Vagina (tissue), 2 donors: ENCODE data around the gene RUFY3. TPM values are rescaled to one million over a fixed set of nuclear protein-coding genes. Genes with fewer than 3 reads are reported as not detected.
"Not testable (repeated sequence)": the region's sequence is repeated elsewhere in the genome, so short reads cannot be mapped to it uniquely, and the experiment has no call there.

Experiments
- DNase-seq, 2 donors: peaks; one replicate each; pipeline ENCODE4 v3.0.0-alpha.2; 2017; ENCODE audit errors: extremely low spot score in 2 of 2
- H3K27ac ChIP-seq: fragments of 200-600 bp; sonication (generic); one replicate; pipeline ENCODE4 v1.5.1; 2019
- H3K27me3 ChIP-seq: fragments of 200-600 bp; sonication (generic); one replicate; pipeline ENCODE4 v1.5.1; 2019
- H3K36me3 ChIP-seq, 2 donors: fragments of 200-600 bp; sonication (generic); one replicate each; pipeline ENCODE4 v1.5.1; 2017 to 2019
- H3K4me1 ChIP-seq: fragments of 200-600 bp; sonication (generic); one replicate; pipeline ENCODE4 v1.5.1; 2019
- H3K4me3 ChIP-seq, 2 donors: fragments of 200-600 bp; sonication (generic); 1 replicate in 1 of 2; 2 replicates in 1 of 2; pipeline ENCODE4 v1.5.1; 2016 to 2019
- H3K9me3 ChIP-seq: fragments of 200-600 bp; sonication (generic); one replicate; pipeline ENCODE4 v1.5.1; 2019
- CTCF ChIP-seq, 3 experiments: fragments of 450-650 bp in 2 of 3; fragments of 200-600 bp in 1 of 3; sonication (generic) in 1 of 3; IDR thresholded peaks; one replicate each; pipeline ENCODE4 v1.5.1; 2017 to 2019; ENCODE audit warnings: antibody characterized with exemption in 3 of 3, mild to moderate bottlenecking in 2 of 3, moderate library complexity in 2 of 3
- POLR2A ChIP-seq, 2 donors: fragments of 450-650 bp; IDR thresholded peaks; one replicate each; pipeline ENCODE4 v1.6.1; 2017; ENCODE audit warnings: antibody characterized with exemption in 2 of 2, mild to moderate bottlenecking in 2 of 2, moderate library complexity in 2 of 2
- POLR2AphosphoS5 ChIP-seq, 2 donors: sonication (generic); formaldehyde crosslinking; IDR thresholded peaks; one replicate each; pipeline ENCODE4 v1.9.0; 2017; ENCODE audit warnings: antibody characterized with exemption in 2 of 2, mild to moderate bottlenecking in 2 of 2, low read depth in 1 of 2; ENCODE audit not compliant: insufficient read depth in 1 of 2
- intact Hi-C: fragments of 100-400 bp; cut with DNase I; formaldehyde crosslinking; loops from one replicate; pipeline ENCODE4 v1.15.1; 2023
- total RNA-seq: library from RNA; depleted of rRNA; stranded (reverse); fragments of >200 nt; gene quantifications from one replicate; pipeline ENCODE4 v1.2.3, GENCODE V29; 2016

Gene RUFY3
- total RNA-seq, 1 donor from 2014 or later: 71.2 TPM

GRCh38 chr4:70838666-70839588 lies 117.2 kb downstream of the RUFY3 start:
- no peak for DNase-seq
- intact Hi-C loops: loop anchor here (10.0 kb wide), 2 partner anchors 66 to 156 kb away; partner anchors contain the start of genes DCK and MOB1B

GRCh38 chr4:70839589-70840093 lies 117.9 kb downstream of the RUFY3 start, which contains the start of gene GRSF1:
Gene GRSF1, minus strand, starts transcription at chr4:70839890. Its CDS starts 63 bp downstream, at chr4:70839827.
- Histone ChIP-seq H3K36me3 (peaks cover 0 to 12% of the 10 kb centered on the region in 2 donors), H3K27ac (peak within 1 kb of the TSS; percentile 87), H3K4me3 (peak within 1 kb of the TSS; percentile 60 to 98), H3K4me1 (peaks cover 32% of the 10 kb centered on the region), H3K9me3 (no peaks in the 10 kb centered on the region), H3K27me3 (no peaks in the 10 kb centered on the region)
- intact Hi-C loops: loop anchor here (10.0 kb wide), 2 partner anchors 65 to 155 kb away; partner anchors contain the start of genes DCK and MOB1B
- TF ChIP-seq POLR2AphosphoS5 (IDR thresholded peaks at IDR 0.05; ENCODE audit: insufficient read depth in 1 of 2, low read depth in 1 of 2) (peak in 1 of 2 donors; percentile 65), CTCF (IDR thresholded peaks at IDR 0.05) (no peak), POLR2A (IDR thresholded peaks at IDR 0.05) (peak in 1 of 2 donors; percentile 31)
- DNase-seq: no peak

More at GRCh38 chr4:70838666-70839588, 117.2 kb downstream of the RUFY3 start:
- no peaks in the 10 kb centered on the region for H3K27me3 ChIP-seq
- H3K9me3 ChIP-seq: no peaks in the 10 kb centered on the region
- H3K27ac ChIP-seq: peak overlapping the region; percentile 87
- H3K4me3 ChIP-seq: peak overlapping the region; percentile 60 to 98
- H3K36me3 ChIP-seq: peaks cover 0 to 16% of the 10 kb centered on the region in 2 donors
- peaks cover 32% of the 10 kb centered on the region for H3K4me1 ChIP-seq
- peak in 1 of 2 donors; percentile 17 for TF ChIP-seq POLR2AphosphoS5 (IDR thresholded peaks at IDR 0.05; ENCODE audit: insufficient read depth in 1 of 2, low read depth in 1 of 2)
- TF ChIP-seq CTCF (IDR thresholded peaks at IDR 0.05): no peak

GRCh38 chr4:70840137-70840536 lies 118.4 kb downstream of the RUFY3 start:
- H3K27ac ChIP-seq: peak overlapping the region; percentile 34
- intact Hi-C loops, H3K36me3 ChIP-seq, H3K9me3 ChIP-seq, DNase-seq, H3K27me3 ChIP-seq: not testable (repeated sequence)
- TF ChIP-seq POLR2AphosphoS5 (IDR thresholded peaks at IDR 0.05; ENCODE audit: insufficient read depth in 1 of 2, low read depth in 1 of 2): peak in 1 of 2 donors; percentile 17
- H3K4me3 ChIP-seq: peak overlapping the region; percentile 60 to 98
- H3K4me1 ChIP-seq: peaks cover 32% of the 10 kb centered on the region

- Histone ChIP-seq H3K4me1 (peaks cover 30% of the 10 kb centered on the region), H3K27ac (peak overlapping the region; percentile 34)
- DNase-seq, intact Hi-C loops, H3K4me3 ChIP-seq, H3K9me3 ChIP-seq, H3K36me3 ChIP-seq, H3K27me3 ChIP-seq: not testable (repeated sequence)
These were observed 118.9 kb downstream of the RUFY3 start for GRCh38 chr4:70840631-70841030.

GRCh38 chr4:70841211-70841610 lies 119.4 kb downstream of the RUFY3 start:
- TF ChIP-seq POLR2A (IDR thresholded peaks at IDR 0.05) (no peak), CTCF (IDR thresholded peaks at IDR 0.05) (no peak), POLR2AphosphoS5 (IDR thresholded peaks at IDR 0.05; ENCODE audit: insufficient read depth in 1 of 2, low read depth in 1 of 2) (no peak)
- no peaks in the 10 kb centered on the region for H3K27me3 ChIP-seq

More at GRCh38 chr4:70841211-70841610, 119.4 kb downstream of the RUFY3 start:
- H3K9me3 ChIP-seq: no peaks in the 10 kb centered on the region
- no peaks in the 10 kb centered on the region for H3K36me3 ChIP-seq
- no peak for DNase-seq
- peaks cover 24% of the 10 kb centered on the region for H3K4me1 ChIP-seq
- intact Hi-C loops: no loop called here
- H3K4me3 ChIP-seq: no peak overlapping the region
- H3K27ac ChIP-seq: no peak overlapping the region
